ENCODE results near the gene BNC2.

DNA sequence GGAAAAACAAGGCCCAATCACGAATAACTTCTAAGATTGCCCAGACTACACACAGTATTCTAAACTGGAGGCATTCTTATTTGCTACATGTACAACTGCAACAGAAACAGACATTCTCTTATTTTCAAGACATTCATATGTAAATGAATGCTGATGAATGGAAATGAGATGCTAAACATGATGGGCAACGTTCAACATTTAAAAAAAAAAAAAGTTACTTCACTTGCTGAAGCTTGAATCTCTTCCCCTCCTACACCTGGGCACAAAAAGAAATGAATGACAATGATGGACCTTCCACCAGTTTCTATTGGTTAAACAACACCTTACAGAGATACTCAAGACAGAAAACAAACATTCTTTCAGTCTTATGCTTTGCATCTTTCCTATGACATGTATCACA lies 160.5 kb downstream of the BNC2 start:
- TF ChIP-seq, protein P1, sequence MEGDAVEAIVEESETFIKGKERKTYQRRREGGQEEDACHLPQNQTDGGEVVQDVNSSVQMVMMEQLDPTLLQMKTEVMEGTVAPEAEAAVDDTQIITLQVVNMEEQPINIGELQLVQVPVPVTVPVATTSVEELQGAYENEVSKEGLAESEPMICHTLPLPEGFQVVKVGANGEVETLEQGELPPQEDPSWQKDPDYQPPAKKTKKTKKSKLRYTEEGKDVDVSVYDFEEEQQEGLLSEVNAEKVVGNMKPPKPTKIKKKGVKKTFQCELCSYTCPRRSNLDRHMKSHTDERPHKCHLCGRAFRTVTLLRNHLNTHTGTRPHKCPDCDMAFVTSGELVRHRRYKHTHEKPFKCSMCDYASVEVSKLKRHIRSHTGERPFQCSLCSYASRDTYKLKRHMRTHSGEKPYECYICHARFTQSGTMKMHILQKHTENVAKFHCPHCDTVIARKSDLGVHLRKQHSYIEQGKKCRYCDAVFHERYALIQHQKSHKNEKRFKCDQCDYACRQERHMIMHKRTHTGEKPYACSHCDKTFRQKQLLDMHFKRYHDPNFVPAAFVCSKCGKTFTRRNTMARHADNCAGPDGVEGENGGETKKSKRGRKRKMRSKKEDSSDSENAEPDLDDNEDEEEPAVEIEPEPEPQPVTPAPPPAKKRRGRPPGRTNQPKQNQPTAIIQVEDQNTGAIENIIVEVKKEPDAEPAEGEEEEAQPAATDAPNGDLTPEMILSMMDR (IDR thresholded peaks at IDR 0.05): no peak
- TF ChIP-seq POLR2A (IDR thresholded peaks at IDR 0.05): no peak

Data from right lobe of liver (tissue), 4 donors.